GM12874 (cell line): Measurements from ENCODE around the gene RASL12.

ENCODE experiments used
- TF ChIP-seq, protein P1 (sequence below): IDR thresholded peaks from 2 replicates; pipeline ENCODE4 v1.5.1; 2011; ENCODE audit warnings: low read depth, mild to moderate bottlenecking, control low read depth, low read length, moderate library complexity; ENCODE audit not compliant: insufficient read depth

The RASL12 gene

DNA sequence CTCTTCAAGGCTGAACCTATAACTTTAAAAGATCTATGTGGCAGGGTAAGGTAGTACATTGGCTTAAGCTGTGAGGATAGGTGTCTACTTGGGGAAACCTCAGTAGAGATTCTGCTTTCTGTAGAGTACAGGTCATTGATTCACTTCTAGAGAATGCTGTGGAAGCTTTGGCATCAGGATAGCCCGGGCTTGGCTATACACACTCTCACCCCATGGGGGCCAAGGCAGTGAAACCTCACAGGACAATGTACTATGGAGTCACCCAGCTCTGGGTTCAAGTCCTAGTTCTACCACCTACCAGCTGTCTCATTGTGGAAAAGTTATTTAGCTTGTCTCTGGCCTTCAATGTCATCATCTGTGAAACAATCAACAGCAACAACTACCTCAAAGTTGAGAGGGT, 47.4 kb downstream of the RASL12 start:
- TF ChIP-seq, protein P1, sequence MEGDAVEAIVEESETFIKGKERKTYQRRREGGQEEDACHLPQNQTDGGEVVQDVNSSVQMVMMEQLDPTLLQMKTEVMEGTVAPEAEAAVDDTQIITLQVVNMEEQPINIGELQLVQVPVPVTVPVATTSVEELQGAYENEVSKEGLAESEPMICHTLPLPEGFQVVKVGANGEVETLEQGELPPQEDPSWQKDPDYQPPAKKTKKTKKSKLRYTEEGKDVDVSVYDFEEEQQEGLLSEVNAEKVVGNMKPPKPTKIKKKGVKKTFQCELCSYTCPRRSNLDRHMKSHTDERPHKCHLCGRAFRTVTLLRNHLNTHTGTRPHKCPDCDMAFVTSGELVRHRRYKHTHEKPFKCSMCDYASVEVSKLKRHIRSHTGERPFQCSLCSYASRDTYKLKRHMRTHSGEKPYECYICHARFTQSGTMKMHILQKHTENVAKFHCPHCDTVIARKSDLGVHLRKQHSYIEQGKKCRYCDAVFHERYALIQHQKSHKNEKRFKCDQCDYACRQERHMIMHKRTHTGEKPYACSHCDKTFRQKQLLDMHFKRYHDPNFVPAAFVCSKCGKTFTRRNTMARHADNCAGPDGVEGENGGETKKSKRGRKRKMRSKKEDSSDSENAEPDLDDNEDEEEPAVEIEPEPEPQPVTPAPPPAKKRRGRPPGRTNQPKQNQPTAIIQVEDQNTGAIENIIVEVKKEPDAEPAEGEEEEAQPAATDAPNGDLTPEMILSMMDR: 0 out of 2 replicates have a peak, but pooled peaks have one; percentile 6

DNA sequence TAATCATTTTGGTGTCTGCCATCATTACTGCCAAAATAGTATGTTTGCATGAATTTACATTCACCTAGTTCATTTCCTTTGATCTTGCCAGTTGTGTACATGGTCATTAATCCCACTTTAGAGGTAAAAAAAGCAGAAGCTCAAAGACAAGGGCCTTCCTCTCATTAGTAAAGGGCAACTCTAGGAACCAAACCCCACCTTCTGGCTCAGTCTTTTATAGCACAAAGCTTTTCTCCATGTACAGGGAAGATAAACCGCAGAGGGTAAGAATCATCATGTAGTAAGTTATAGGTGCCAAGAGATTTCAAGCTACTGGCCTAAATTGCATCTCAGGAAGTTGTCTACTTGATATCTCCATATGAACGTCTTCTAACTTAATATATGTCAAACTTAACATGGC, 58.8 kb downstream of the RASL12 start:
- TF ChIP-seq, protein P1: no peak; the same call in 1 of the 2 replicates

DNA sequence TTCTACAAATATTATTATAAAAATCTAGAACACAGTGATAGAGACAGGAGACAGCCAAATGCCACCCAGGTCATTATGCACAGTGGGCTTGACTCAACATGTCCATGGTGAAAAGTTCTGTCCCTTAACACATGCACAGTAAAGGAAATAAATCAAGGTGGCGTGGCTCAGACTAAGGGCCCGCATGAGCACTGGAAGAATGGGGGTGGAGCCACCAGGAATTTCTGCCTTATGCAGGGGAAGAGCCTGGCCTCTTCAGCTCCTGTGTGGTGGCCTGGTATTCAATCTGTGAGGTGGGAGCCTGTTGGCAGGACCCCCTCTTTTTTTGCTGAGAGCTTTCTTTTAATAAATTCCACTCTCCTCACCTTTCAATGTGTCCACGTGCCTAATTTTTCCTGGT, 60.9 kb downstream of the RASL12 start:
- TF ChIP-seq, protein P1: no peak

DNA sequence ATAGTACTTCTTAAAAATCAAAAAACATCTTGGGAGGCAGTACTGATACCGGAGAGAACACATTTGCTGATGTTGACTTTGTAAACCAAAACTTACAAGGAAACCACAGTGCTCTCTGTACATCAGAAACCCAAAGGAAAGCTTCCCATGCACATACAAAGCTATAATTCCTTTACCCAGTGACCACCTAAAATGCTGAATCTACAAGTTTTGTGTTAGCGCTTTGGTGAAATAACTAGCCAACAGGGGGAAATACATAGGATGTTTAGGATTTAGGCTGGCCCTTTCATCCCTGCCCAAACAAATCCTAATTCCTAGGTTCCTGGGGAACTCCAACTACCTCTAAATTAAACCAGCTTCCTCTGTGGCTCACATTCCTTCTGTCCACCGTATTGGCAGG, 62.8 kb downstream of the RASL12 start:
- TF ChIP-seq, protein P1: no peak
